LNCaP clone FGC (cell line): Measurements from ENCODE around the gene MYCBP.
"Not testable (repeated sequence)": the region's sequence is repeated elsewhere in the genome, so short reads cannot be mapped to it uniquely, and the experiment has no call there.

Experiments
- DNase-seq: peaks from one replicate; pipeline ENCODE4 v3.0.0-alpha.2; 2011; ENCODE audit warnings: low read depth
- H3K4me3 ChIP-seq: 2 replicates; pipeline ENCODE4 v1.5.1; 2011; ENCODE audit warnings: mild to moderate bottlenecking, low read depth, low read length, control low read depth
- CTCF ChIP-seq: IDR thresholded peaks from 2 replicates; pipeline ENCODE4 v1.5.1; 2012; ENCODE audit warnings: mild to moderate bottlenecking; ENCODE audit not compliant: control insufficient read depth, insufficient read depth; ENCODE audit errors: extremely low read depth

Gene MYCBP

DNA sequence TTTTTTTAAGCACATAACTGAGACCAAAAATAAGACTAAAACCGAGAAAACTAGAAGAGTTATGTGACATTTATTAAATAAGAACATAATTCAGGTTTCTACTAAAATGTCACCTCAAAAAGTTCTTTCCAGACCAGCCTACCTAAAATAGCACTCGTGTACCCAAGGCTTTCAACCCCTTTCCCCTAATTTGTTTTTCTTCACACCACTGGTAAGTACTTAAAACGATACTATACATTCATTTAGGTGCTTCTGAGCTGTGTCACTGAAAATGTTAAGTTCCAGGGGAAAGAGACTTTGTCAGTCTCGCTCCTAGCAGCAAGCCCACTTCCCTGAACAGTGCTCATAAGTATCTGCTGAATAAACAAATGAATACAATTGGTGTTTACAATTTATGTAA is 20.4 kb downstream of the MYCBP start:
- no peak for DNase-seq
- no peak for TF ChIP-seq CTCF

GRCh38 chr1:38848071-38848470 is 25.1 kb downstream of the MYCBP start:
- H3K4me3 ChIP-seq, result no peak overlapping the region
- DNase-seq, result no peak
- TF ChIP-seq CTCF, result no peak

More for the DNA sequence above, 20.4 kb downstream of the MYCBP start:
- H3K4me3 ChIP-seq, result no peak overlapping the region

DNA sequence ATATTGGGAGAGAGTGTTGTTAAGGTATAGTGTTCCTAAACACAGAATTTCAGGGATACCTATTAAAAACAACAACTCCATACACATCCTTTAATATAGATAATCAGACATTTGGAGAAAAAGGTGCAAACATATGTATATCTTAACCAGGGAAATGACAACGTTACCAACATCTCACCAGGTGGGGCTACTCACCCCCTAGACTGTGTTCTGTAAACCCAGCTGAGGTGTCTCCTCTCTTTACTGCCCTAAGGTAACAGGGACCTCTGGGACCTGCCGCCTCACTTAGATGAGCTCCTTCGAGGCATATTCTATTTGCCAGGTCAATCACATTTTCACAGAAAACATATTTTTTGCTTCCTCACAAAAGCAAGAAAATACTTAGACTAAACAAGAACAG is 26.9 kb downstream of the MYCBP start:
- TF ChIP-seq CTCF, result no peak
- no peak overlapping the region for H3K4me3 ChIP-seq
- no peak for DNase-seq

GRCh38 chr1:38845088-38845487 is 28.1 kb downstream of the MYCBP start:
- not testable (repeated sequence) for DNase-seq, H3K4me3 ChIP-seq

- DNase-seq, result no peak
- H3K4me3 ChIP-seq, result no peak overlapping the region
- no peak for TF ChIP-seq CTCF
These were observed 32.9 kb downstream of the MYCBP start for GRCh38 chr1:38840281-38840680.

GRCh38 chr1:38839363-38839762 is 33.8 kb downstream of the MYCBP start:
- no peak overlapping the region for H3K4me3 ChIP-seq
- no peak for TF ChIP-seq CTCF
- DNase-seq, result no peak

- DNase-seq, result not testable (repeated sequence)
These were observed 36.8 kb downstream of the MYCBP start for GRCh38 chr1:38836316-38836715.

DNA sequence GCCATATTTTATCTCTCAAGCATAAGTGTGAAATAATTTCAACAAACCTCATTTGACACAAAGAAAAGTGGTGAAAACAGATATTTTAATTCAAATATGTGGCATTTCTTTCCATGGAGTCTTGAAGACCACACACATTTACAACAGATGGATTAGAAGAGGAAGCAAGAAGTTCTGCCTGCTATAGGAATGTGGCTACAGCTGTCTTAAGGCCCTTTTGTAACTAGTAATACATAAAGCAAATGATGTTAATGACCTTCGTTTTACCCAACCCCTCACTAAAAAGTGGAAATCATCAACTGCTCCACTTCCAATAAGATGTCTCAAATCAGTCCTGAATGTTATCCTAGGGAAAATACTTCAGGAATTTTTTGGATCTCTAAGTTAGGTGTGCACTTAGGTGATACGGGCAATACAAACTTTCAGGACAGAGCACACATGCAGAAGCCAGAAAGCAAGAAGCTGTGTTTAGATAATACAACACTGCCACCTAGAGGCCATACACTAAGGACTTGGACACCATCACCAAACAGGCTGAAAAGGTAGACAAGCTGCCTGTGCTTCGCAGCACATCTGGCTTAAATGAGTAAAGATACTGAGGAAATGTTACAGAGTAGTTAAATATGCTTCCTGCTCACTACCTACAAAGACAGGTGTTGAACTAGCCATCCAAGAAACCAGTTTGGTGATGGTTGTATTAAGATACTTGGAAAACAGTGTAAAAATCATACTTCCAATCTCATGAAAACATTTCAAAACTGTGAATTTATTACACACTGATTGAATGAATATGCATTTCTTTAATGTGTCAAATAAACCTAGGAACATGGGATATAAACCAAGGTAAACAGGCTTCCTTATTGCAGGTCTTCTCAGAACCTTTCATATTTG is 38.0 kb downstream of the MYCBP start:
- peak; percentile 80 for DNase-seq
- no peak overlapping the region for H3K4me3 ChIP-seq
- TF ChIP-seq CTCF, result peak; percentile 93

More at GRCh38 chr1:38836316-38836715, 36.8 kb downstream of the MYCBP start:
- not testable (repeated sequence) for H3K4me3 ChIP-seq
